Hepatocyte (in vitro differentiated cells): ENCODE data around the gene ACACB. TPM values are rescaled to one million over a fixed set of nuclear protein-coding genes. Genes with fewer than 3 reads are reported as not detected.

Source experiments
- DNase-seq: peaks from one replicate; pipeline ENCODE4 v3.0.0-alpha.2; 2016; ENCODE audit warnings: low spot score
- H2AFZ ChIP-seq: fragments of 200-600 bp; sonication (generic); 2 replicates; pipeline ENCODE4 v1.6.0; 2016; ENCODE audit warnings: antibody characterized with exemption, mild to moderate bottlenecking
- H3K27ac ChIP-seq: fragments of 200-600 bp; sonication (generic); 2 replicates; pipeline ENCODE4 v1.5.1; 2016; ENCODE audit warnings: mild to moderate bottlenecking
- H3K27me3 ChIP-seq: fragments of 200-600 bp; sonication (generic); 2 replicates; pipeline ENCODE4 v1.6.1; 2016
- H3K36me3 ChIP-seq: fragments of 200-600 bp; sonication (generic); replicated peaks from 2 replicates; pipeline ENCODE4 v1.5.1; 2016; ENCODE audit warnings: low read depth; ENCODE audit not compliant: insufficient read depth
- H3K4me1 ChIP-seq: fragments of 200-600 bp; sonication (generic); 2 replicates; pipeline ENCODE4 v1.5.1; 2016; ENCODE audit warnings: mild to moderate bottlenecking, moderate library complexity; ENCODE audit not compliant: insufficient read depth
- H3K4me2 ChIP-seq: fragments of 200-600 bp; sonication (generic); 2 replicates; pipeline ENCODE4 v1.6.0; 2016
- H3K4me3 ChIP-seq: fragments of 200-600 bp; sonication (generic); 2 replicates; pipeline ENCODE4 v1.5.1; 2016; ENCODE audit warnings: mild to moderate bottlenecking
- H3K79me2 ChIP-seq: fragments of 200-600 bp; sonication (generic); 2 replicates; pipeline ENCODE4 v1.6.0; 2017; ENCODE audit warnings: mild to moderate bottlenecking
- H3K9me2 ChIP-seq: fragments of 200-600 bp; sonication (generic); replicated peaks from 2 replicates; pipeline ENCODE4 v1.6.0; 2017; ENCODE audit warnings: mild to moderate bottlenecking; ENCODE audit not compliant: insufficient read depth
- H3K9me3 ChIP-seq: fragments of 200-600 bp; sonication (generic); 2 replicates; pipeline ENCODE4 v1.5.1; 2016; ENCODE audit warnings: low read depth, mild to moderate bottlenecking
- H4K20me1 ChIP-seq: fragments of 200-600 bp; sonication (generic); 2 replicates; pipeline ENCODE4 v1.6.0; 2016; ENCODE audit warnings: mild to moderate bottlenecking; ENCODE audit not compliant: insufficient read depth, poor library complexity, severe bottlenecking
- CTCF ChIP-seq: fragments of 200-600 bp; sonication (generic); IDR thresholded peaks from 2 replicates; pipeline ENCODE4 v1.5.1; 2016; ENCODE audit warnings: antibody characterized with exemption, mild to moderate bottlenecking; ENCODE audit not compliant: poor library complexity
- EZH2 ChIP-seq: fragments of 200-600 bp; sonication (generic); IDR thresholded peaks from 2 replicates; pipeline ENCODE4 v1.6.1; 2016; ENCODE audit warnings: antibody characterized with exemption, mild to moderate bottlenecking, borderline replicate concordance
- EZH2phosphoT487 ChIP-seq: fragments of 200-600 bp; sonication (generic); IDR thresholded peaks from one replicate; pipeline ENCODE4 v1.6.1; 2018; ENCODE audit warnings: antibody characterized with exemption, mild to moderate bottlenecking, low read depth, moderate library complexity; ENCODE audit not compliant: unreplicated experiment, severe bottlenecking
- WGBS: methylation state at CpG from one replicate; pipeline ENCODE4 v1.1.6; 2016; ENCODE audit warnings: low lambda C conversion rate; ENCODE audit errors: missing lambda C conversion rate; 5-methylcytosine and 5-hydroxymethylcytosine counted together
- polyA plus RNA-seq: library from polyadenylated mRNA; unstranded; fragments of >200 nt; fragmentation: Nextera tagmentation; extraction: Ambion mirVana; gene quantifications from 2 replicates; pipeline ENCODE4 v1.2.1, GENCODE V29; 2016
- total RNA-seq: library from RNA; depleted of rRNA; stranded (reverse); fragments of >200 nt; gene quantifications from 2 replicates; pipeline ENCODE4 v1.2.3, GENCODE V29; 2014

ACACB gene
- total and polyA plus RNA-seq, 2 experiments from 2014 or later: 3.9 to 9.3 TPM

GRCh38 chr12:109212460-109213115, 96.2 kb downstream of the ACACB start:
- Histone ChIP-seq H3K36me3 (no peaks in the 10 kb centered on the region), H3K79me2 (no peaks in the 10 kb centered on the region), H2AFZ (no peak overlapping the region), H3K4me2 (no peak overlapping the region), H3K9me2 (no peaks in the 10 kb centered on the region), H3K4me3 (no peak overlapping the region), H3K27me3 (no peaks in the 10 kb centered on the region), H4K20me1 (no peaks in the 10 kb centered on the region), H3K4me1 (no peaks in the 10 kb centered on the region), H3K27ac (no peak overlapping the region), H3K9me3 (no peaks in the 10 kb centered on the region)
- WGBS: 94% methylated on average over 16 of the region's 16 CpGs
- no peak for DNase-seq
- TF ChIP-seq EZH2 (no peak), CTCF (no peak), EZH2phosphoT487 (no peak)

- Histone ChIP-seq H3K36me3 (no peaks in the 10 kb centered on the region), H3K27ac (no peak overlapping the region), H2AFZ (no peak overlapping the region), H3K27me3 (no peaks in the 10 kb centered on the region), H3K4me2 (no peak overlapping the region), H3K9me2 (no peaks in the 10 kb centered on the region), H3K4me1 (no peaks in the 10 kb centered on the region), H3K9me3 (no peaks in the 10 kb centered on the region), H3K4me3 (no peak overlapping the region), H3K79me2 (no peaks in the 10 kb centered on the region), H4K20me1 (no peaks in the 10 kb centered on the region)
- no peak for DNase-seq
- WGBS: 89% methylated on average over 3 of the region's 3 CpGs
- TF ChIP-seq CTCF (no peak), EZH2phosphoT487 (no peak), EZH2 (no peak)
Observed at GRCh38 chr12:109214131-109214530, 97.7 kb downstream of the ACACB start.

GRCh38 chr12:109218996-109219395, 102.6 kb downstream of the ACACB start:
- H3K4me3 ChIP-seq: no peak overlapping the region
- 90% methylated on average over 6 of the region's 6 CpGs for WGBS
- no peak overlapping the region for H2AFZ ChIP-seq
- DNase-seq: no peak
- no peak for TF ChIP-seq EZH2
- no peak for TF ChIP-seq CTCF
- TF ChIP-seq EZH2phosphoT487: no peak
- H3K27ac ChIP-seq: no peak overlapping the region
- no peak overlapping the region for H3K4me2 ChIP-seq
- no peaks in the 10 kb centered on the region for H3K4me1 ChIP-seq
- H4K20me1 ChIP-seq: no peaks in the 10 kb centered on the region
- H3K9me2 ChIP-seq: no peaks in the 10 kb centered on the region
- no peaks in the 10 kb centered on the region for H3K79me2 ChIP-seq
- H3K27me3 ChIP-seq: no peaks in the 10 kb centered on the region
- no peaks in the 10 kb centered on the region for H3K36me3 ChIP-seq
- H3K9me3 ChIP-seq: no peaks in the 10 kb centered on the region
